Measurements from ENCODE around the gene IGFBPL1.

The IGFBPL1 gene

GRCh38 chr9:38396371-38396671 lies 27.9 kb downstream of the IGFBPL1 start:
- no peaks in the 10 kb centered on the region for H3K36me3 ChIP-seq (ENCODE audit: control insufficient read depth, insufficient read depth, low read length)
- no peak for TF ChIP-seq CTCF (IDR thresholded peaks at IDR 0.05)
- H2AFZ ChIP-seq: no peak overlapping the region
- H3K27ac ChIP-seq: no peak overlapping the region
- H3K4me3 ChIP-seq (ENCODE audit: low read depth, low read length): no peak overlapping the region
- H3K9ac ChIP-seq: no peak overlapping the region
- H3K4me1 ChIP-seq: peaks cover 2% of the 10 kb centered on the region
- no peaks in the 10 kb centered on the region for H3K79me2 ChIP-seq
- no peak overlapping the region for H3K4me2 ChIP-seq (ENCODE audit: low read length)
- no peaks in the 10 kb centered on the region for H3K9me3 ChIP-seq (ENCODE audit: control insufficient read depth, low read length)
- no peaks in the 10 kb centered on the region for H3K27me3 ChIP-seq (ENCODE audit: control insufficient read depth, insufficient read depth, low read length)

GRCh38 chr9:38395653-38396370 lies 28.4 kb downstream of the IGFBPL1 start:
- H3K4me1 ChIP-seq: peaks cover 2% of the 10 kb centered on the region
- TF ChIP-seq CTCF (IDR thresholded peaks at IDR 0.05): no peak

GRCh38 chr9:38394416-38394815 lies 29.8 kb downstream of the IGFBPL1 start:
- Histone ChIP-seq H3K9ac (no peak overlapping the region), H3K4me3 (ENCODE audit: low read depth, low read length) (no peak overlapping the region), H3K27ac (no peak overlapping the region), H3K36me3 (ENCODE audit: control insufficient read depth, insufficient read depth, low read length) (no peaks in the 10 kb centered on the region), H3K27me3 (ENCODE audit: control insufficient read depth, insufficient read depth, low read length) (no peaks in the 10 kb centered on the region), H3K79me2 (no peaks in the 10 kb centered on the region), H2AFZ (no peak overlapping the region), H3K9me3 (ENCODE audit: control insufficient read depth, low read length) (no peaks in the 10 kb centered on the region), H3K4me2 (ENCODE audit: low read length) (no peak overlapping the region), H3K4me1 (peaks cover 2% of the 10 kb centered on the region)
- TF ChIP-seq CTCF (IDR thresholded peaks at IDR 0.05): no peak

More at GRCh38 chr9:38395653-38396370, 28.4 kb downstream of the IGFBPL1 start:
- Histone ChIP-seq H2AFZ (no peak overlapping the region), H3K27ac (no peak overlapping the region), H3K36me3 (ENCODE audit: control insufficient read depth, insufficient read depth, low read length) (no peaks in the 10 kb centered on the region), H3K27me3 (ENCODE audit: control insufficient read depth, insufficient read depth, low read length) (no peaks in the 10 kb centered on the region), H3K79me2 (no peaks in the 10 kb centered on the region), H3K9ac (no peak overlapping the region), H3K4me2 (ENCODE audit: low read length) (no peak overlapping the region), H3K4me3 (ENCODE audit: low read depth, low read length) (no peak overlapping the region), H3K9me3 (ENCODE audit: control insufficient read depth, low read length) (no peaks in the 10 kb centered on the region)

- H3K9me3 ChIP-seq (ENCODE audit: control insufficient read depth, low read length): no peaks in the 10 kb centered on the region
- H3K4me3 ChIP-seq (ENCODE audit: low read depth, low read length): peak overlapping the region; percentile 77
- no peak for TF ChIP-seq CTCF (IDR thresholded peaks at IDR 0.05)
These were observed 31.0 kb downstream of the IGFBPL1 start for GRCh38 chr9:38393128-38393796.

More at GRCh38 chr9:38393128-38393796, 31.0 kb downstream of the IGFBPL1 start:
- H2AFZ ChIP-seq: peak overlapping the region; percentile 86
- H3K79me2 ChIP-seq: no peaks in the 10 kb centered on the region
- no peak overlapping the region for H3K9ac ChIP-seq
- peak overlapping the region; percentile 85 for H3K4me2 ChIP-seq (ENCODE audit: low read length)
- peaks cover 2% of the 10 kb centered on the region for H3K4me1 ChIP-seq
- no peak overlapping the region for H3K27ac ChIP-seq
- no peaks in the 10 kb centered on the region for H3K27me3 ChIP-seq (ENCODE audit: control insufficient read depth, insufficient read depth, low read length)
- no peaks in the 10 kb centered on the region for H3K36me3 ChIP-seq (ENCODE audit: control insufficient read depth, insufficient read depth, low read length)

Data from parathyroid adenoma (tissue), 2 donors.